ENCODE data around the gene ERO1A. TPM values are rescaled to one million over a fixed set of nuclear protein-coding genes. Genes with fewer than 3 reads are reported as not detected.
A peak's percentile ranks its signal among the peaks of the same experiment; 100 is the strongest.

The ERO1A gene
- total and polyA plus RNA-seq, 2 experiments from 2014 or later: 38.8 to 57.9 TPM

GRCh38 chr14:52694761-52695480 lies 437 bp downstream of the ERO1A start:
- DNase-seq (ENCODE audit: low read depth in 1 of 2, low spot score in 1 of 2): peak; percentile 41 to 45
- Histone ChIP-seq H3K27me3 (no peaks in the 10 kb centered on the region), H3K4me1 (ENCODE audit: low read depth) (peaks cover 7% of the 10 kb centered on the region), H3K27ac (peak overlapping the region; percentile 87), H3K4me3 (peak overlapping the region; percentile 57), H3K9me3 (ENCODE audit: low read depth) (no peaks in the 10 kb centered on the region), H3K36me3 (no peaks in the 10 kb centered on the region)
- no peak for TF ChIP-seq CTCF (IDR thresholded peaks at IDR 0.05; ENCODE audit: low read depth, low read length)

DNA sequence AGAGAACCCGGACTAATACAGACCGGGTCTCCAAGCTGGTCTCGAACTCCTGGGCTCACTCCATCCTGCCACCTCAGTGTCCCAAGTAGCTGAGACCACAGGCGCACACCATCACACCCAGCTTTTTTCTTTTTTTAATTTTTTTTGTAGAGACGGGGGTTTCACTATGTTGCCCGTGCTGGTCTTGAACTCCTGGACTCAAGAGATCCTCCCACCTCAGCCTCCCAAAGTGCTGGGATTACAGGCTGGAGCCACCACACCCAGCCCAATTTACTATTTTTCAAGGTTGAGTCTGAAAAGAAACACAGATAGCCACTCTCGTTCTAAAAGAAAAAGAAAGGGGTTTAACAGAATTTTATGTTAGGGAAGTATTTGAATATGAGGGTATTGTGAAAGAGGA lies 1.8 kb downstream of the ERO1A start:
- Histone ChIP-seq H3K4me1 (ENCODE audit: low read depth) (peaks cover 7% of the 10 kb centered on the region), H3K4me3 (no peak overlapping the region), H3K27me3 (no peaks in the 10 kb centered on the region), H3K27ac (no peak overlapping the region), H3K36me3 (no peaks in the 10 kb centered on the region), H3K9me3 (ENCODE audit: low read depth) (no peaks in the 10 kb centered on the region)
- no peak for TF ChIP-seq CTCF (IDR thresholded peaks at IDR 0.05; ENCODE audit: low read depth, low read length)
- DNase-seq (ENCODE audit: low read depth in 1 of 2, low spot score in 1 of 2): no peak

DNA sequence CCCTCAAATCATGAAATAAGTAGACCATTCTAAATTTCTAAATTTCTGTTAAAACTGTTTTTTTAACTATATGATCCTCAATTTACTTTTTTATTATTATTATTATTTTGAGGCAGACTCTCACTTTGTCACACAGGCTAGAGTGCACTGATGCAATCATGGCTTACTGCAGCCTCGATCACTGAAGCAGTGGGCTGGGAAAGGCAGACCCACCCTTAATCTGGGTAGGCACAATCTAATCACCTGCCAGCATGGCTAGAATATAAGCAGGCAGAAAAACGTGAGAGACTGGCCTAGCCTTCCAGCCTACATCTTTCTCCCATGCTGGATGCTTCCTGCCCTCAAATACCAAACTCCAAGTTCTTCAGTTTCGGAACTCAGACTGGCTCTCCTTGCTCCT lies 2.3 kb downstream of the ERO1A start:
- H3K27me3 ChIP-seq: no peaks in the 10 kb centered on the region
- TF ChIP-seq CTCF (IDR thresholded peaks at IDR 0.05; ENCODE audit: low read depth, low read length): no peak
- H3K4me3 ChIP-seq: no peak overlapping the region
- no peak overlapping the region for H3K27ac ChIP-seq
- H3K36me3 ChIP-seq: no peaks in the 10 kb centered on the region
- H3K4me1 ChIP-seq (ENCODE audit: low read depth): peaks cover 7% of the 10 kb centered on the region
- DNase-seq (ENCODE audit: low read depth in 1 of 2, low spot score in 1 of 2): no peak
- no peaks in the 10 kb centered on the region for H3K9me3 ChIP-seq (ENCODE audit: low read depth)

- H3K4me1 ChIP-seq (ENCODE audit: low read depth): peaks cover 7% of the 10 kb centered on the region
- DNase-seq (ENCODE audit: low read depth in 1 of 2, low spot score in 1 of 2): peak in 1 of 2 donors; percentile 67
Observed at GRCh38 chr14:52692248-52692962, 3.0 kb downstream of the ERO1A start.

More at GRCh38 chr14:52692248-52692962, 3.0 kb downstream of the ERO1A start:
- H3K27me3 ChIP-seq: no peaks in the 10 kb centered on the region
- H3K27ac ChIP-seq: no peak overlapping the region
- no peak for TF ChIP-seq CTCF (IDR thresholded peaks at IDR 0.05; ENCODE audit: low read depth, low read length)
- no peaks in the 10 kb centered on the region for H3K9me3 ChIP-seq (ENCODE audit: low read depth)
- H3K36me3 ChIP-seq: no peaks in the 10 kb centered on the region
- H3K4me3 ChIP-seq: no peak overlapping the region
